NCI-H2081 treated with DMSO at 0.1 percent for 48 hours (cell line): ENCODE data around the gene GPR84.

ENCODE experiments used
- DNase-seq: peaks from one replicate; lab custom pipeline; 2025; lab: John Stamatoyannopoulos, UW

Gene GPR84

DNA sequence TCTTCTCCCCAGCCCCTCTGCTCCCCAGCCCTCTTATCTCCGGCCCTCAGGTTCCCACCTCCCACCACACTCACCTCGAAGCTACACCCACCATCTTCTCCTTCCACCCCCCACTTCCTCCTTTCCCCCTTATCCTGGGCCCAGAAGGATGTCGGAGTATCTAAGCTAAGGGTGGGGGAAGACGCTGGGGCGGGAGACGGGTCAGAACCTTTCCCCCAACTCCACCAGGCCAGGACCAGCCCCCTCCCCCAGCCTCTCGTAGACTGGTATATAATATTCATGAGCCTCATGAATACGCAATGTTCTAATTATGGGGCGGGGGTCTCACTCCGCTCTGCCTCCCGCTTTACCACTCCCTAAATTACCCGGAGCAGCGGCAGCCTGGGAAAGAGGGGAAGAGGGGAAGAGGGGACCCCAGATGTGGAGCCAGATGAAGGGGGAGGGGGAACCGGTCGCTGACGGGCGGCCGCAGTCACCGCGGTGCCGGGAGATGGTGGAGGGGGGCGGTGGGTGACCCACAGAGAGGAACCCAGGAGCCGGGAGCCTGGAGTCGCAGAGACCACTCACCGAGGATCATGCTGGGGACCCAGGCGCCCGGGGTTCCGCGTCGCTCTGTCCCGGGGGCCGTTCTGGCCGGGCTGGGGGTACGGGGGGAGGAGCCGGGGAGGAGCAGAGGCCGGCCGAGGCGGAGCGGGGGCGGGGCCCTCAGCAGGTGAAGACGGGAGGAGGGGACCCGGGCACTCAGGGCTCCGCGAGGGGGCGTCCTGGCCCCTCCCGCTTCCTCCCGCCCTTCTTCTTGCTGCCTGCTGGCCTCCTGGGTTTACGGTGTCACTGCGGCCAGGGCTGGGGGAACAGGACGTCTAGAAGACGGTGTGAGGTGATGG, 26.6 kb upstream of the GPR84 start:
- no peak for DNase-seq

DNA sequence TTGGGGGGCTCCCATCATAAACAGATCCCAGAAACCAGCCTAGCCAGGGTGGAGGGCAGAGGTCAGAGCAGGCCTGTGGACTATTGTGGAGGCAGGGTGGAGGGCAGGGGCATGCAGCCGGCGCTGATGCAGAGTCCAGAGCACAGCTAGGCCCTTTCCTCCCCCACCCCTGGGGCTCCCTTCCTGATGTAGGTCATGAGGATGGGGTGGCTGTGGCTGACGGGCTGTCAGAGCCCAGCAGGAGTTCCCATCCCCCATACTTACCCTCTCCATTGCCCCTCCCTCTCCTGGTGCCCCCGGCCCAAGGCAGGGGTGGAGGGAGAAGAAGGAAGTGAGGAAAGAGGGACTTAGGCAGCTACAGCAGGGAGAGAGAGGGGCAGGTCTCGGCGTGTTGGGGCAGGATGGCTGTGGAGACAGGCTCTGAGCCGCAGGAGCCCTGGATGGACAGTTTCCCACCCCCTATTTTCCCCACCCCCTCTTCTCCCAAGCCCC, 25.9 kb upstream of the GPR84 start:
- DNase-seq: no peak

DNA sequence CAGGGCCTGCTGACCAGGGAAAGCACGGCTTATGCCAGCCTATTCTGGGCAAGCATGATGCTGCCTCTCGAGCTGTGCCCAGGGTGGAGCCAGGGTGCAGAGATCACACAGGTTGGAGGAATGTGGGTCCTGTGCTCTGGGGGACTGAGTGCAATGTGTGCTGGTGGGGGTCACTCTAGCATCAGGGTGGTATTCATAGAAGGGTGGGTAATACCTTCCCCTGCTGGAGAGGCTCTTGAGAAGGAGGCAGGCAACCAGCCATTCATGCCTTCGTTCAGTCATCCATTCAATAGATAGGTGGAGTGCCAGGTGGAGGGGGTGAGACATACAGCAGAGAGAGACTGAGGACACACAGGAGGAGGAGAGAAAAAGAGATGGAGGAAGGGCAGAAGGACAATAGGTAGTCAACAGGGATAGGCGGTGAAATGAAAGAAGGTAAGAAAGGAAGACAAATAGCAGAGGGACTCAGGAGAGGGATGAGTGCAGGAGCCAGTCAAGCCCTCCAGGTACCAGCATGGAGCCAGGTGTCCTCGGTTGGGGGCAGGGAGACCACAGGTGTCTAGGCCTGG, 25.4 kb upstream of the GPR84 start:
- no peak for DNase-seq

DNA sequence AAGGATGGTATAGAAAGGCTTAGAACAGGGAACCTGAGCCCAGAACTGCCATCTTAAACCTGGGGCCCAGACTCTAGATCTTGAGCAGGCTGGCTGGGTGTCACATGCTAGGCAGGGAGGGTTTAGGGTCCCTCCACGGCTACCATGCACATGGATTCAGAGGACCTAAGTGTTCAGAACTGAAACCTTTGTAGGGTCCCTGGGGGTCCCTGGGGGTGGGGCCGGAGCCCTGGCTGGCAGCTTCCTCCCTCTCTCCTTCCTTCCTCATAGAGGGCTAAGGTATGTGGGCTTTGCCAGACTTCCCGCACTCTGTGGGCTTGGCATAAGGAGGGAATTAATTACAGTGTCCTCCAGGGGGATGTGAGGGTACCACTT, 24.8 kb upstream of the GPR84 start:
- no peak for DNase-seq

DNA sequence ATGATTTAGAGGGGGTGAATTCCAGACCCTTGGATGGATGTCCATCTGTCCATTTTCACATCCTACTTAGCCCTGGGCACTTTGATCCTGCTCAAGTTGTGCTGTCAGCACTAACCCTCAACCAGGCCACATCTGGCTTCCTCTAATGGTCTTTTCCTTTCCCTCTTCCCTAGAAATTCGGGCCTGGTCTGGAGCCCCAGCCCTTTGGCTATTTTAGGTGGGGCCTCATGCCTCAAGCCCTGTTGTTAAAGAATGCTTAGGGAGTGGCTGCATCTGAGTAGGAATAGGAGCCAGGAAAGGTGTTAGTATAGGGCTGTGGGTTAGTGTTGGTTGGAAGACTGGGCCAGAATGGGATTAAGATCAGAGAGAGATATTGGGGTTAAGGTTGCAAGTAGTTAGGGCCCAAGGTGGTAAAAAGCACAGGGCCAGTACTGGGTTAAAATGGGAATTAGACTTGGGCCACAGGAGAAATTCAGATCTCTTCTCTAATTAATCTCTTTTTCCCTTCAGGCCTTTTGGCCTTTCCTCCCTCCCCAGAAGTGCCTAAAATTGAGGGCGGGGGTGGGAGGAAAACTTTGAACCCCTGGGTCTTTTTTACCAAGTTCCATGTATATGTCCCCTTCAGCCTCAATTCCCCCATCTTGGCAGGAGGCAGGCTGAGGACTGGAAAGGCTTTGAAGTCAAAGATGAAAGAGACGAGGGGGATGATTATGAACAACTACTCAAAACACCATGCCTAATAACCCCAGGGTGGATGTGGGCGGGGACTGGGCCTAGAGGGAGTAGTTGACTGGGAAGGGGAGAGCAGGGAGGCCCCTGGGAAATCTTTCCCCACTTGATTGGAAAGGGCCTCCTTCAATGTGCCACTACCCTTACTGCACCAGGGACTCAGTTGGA, 24.2 kb upstream of the GPR84 start:
- no peak for DNase-seq

DNA sequence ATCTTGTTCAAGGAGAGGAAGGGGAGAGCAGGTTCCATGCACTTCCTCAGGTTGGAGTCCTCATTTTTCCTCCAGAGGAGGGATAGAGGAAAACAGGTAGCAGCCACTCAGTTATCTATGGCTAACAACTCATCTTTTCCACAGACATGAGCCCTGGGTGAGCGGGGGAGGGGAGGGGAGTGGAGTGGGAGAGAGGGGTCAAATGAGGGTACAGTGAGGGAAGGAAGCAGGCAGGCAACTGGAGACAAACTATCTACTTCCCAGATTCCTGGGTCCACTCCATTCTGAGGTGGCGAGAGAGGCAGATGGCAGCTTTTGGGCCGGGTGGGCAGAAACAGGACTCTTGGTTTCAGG, 22.8 kb upstream of the GPR84 start:
- no peak for DNase-seq

DNA sequence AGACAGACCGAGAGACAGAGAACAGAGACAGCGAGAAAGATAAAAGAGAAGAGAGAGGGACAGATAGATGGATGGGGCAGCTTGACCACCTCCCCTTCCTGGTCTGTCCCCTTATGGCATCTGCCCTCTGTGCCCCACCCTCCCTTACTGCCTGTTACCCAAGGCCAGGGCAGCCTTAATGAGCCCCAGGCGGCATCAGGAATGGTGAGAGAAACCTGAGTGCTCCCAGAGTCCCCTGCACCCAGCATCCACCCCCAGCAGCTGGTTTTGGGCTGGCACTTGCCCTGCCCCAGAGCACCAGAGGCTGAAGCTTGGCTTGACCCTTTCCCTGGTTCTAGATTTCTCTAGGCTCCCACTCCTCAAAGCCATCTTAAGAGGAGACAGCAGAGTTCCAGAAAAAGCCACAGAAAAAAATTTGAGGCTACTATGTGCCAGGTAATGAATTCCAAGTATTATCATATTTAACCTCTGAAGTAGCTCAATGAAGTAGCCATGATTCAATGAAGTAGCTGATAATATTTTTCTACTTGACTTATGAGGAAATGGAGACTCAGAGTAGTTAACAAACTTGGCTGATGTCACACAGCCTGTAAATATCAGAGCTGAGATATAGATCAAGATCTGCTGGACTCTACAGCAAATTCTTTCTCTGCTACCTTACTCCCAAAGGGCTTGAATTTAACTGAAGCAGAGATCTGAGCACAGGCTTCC, 22.3 kb upstream of the GPR84 start:
- DNase-seq: no peak

DNA sequence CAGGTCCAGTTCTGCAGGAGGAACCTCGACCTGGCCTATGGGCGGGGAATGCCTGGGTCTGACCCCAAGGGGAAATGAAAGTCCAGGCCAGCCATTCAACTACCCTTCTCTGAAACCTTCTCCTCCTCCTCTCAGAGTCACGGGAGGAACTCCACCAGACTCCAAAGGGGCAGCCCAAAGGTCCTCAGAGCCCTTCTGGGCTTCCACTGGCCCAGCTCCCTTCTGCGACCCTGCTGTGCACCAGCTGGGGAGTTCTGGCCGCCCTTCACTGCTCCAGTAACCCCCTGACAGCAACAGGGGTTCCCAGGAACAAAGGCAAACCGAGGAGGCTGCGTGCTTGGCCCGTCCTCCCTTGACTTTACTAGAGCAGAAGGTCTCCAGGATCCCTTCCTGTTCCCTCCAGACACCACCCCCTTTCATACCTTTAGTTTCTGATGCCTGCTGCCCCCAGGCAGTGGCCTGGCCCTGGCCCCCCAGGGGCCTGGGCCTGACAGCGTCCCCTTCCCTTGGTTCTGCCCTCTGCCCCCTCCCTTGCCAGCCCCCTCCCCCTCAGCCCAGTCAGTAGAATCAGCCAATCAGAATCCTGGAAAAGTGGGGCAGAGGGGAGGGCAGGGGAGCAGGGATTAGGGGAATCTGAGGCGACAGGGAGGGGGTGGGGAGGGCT, 21.1 kb upstream of the GPR84 start:
- DNase-seq: no peak

DNA sequence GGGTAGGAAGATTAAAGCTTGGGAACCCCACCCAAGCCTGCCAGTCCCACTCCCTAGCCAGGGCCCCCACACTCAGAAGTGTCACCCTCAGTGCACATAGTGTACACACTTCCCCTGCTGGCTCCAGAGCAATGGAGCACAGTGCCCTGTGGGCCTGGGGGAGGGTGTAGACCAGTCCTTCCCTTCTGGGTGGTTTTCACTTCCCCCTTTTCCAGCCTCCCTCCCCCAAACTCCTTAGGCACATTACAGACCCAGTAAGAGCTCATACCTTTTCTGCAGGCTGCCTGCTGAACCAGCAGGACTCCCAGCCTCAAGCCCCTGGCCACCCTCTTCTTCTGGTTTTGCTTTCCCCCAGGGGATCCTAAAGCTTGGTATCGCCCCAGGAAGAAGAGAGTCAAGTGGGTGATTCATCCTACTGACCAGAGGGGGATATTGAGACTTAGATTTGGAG, 20.3 kb upstream of the GPR84 start, which contains the start of gene ZNF385A:
ZNF385A (minus strand) TSS at position 143 of the 451 bp plus-strand sequence. CDS start 219 bp downstream, outside the sequence.
- no peak for DNase-seq

DNA sequence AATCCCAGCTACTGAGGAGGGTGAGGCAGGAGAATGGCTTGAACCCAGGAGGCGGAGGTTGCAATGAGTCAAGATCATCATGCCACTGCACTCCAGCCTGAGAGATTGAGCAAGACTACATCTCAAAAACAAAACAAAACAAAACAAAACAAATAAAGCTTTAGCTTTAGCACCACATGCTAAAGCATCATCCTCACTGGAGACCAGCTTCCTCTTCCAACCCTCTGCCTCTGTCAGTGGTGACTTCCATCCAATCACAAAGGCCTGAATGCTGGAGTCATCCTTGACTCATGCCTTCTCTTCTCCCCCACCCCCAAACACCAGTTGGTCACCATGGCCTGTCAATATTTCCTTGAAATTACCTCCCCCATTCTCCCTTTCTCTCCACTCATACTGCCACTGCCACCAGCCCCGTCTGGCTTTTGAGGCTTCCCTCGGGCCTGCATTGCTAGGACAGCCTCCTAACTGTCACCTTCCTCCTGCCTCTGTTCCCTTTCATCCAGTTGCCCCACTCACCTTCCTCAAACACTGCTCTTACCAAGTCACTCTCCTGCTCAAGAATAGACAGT, 18.8 kb upstream of the GPR84 start:
- no peak for DNase-seq

DNA sequence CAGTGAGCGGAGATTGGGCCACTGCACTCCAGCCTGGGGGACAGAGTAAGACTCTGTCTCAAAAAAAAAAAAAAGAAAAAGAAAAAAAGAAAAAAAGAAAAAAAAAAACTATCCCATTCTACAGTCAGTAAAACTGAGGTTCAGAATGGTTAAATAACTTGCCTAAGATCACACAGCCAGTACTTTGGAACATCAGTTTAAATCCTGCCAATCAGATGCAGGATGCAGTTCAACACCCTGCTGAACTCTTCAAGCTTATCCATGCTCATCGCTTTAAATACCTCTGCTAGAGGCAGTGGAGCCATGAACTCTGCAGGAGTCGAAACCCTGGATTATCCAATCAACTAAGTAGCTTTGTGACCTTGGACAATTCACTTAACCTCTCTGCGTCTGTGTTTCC, 16.9 kb upstream of the GPR84 start:
- DNase-seq: no peak

DNA sequence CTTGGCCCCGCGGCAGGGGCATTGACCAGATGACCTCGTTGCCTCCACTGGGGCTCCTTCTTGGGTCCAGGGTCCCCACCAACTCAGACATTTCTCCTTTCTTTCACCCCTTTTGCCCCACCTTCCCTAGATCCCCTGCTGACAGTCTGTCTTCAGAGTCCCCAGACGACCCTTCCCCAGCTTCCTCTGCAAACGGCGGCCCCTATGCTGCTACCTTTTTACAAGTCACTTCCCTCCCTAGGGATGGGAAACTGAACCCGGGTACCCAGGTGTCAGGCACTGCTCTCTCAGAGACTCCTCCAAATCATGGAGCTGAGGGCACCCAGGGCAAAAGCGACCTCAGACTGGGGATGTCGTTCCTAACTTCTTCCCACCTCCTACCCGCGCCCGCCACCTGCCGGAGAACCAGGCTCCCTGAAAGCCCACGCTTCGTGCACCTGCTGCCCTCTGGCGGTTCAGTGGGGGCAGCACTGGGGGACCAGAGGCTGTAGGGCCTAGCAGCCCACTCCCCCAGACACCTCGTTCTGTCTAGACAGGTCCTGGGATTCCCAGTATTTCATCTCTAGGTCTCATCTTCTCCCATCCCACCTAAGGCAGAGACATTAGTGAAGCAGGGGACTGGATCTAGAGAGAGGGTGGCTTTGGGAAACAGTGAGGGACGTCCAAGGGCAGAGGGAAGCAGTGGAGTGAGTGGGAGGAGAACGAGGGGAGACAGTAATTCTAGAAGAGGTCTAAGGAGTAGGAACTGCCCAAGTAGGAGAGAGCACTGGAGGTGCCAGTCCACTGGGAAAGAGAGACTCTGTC, 15.3 kb upstream of the GPR84 start:
- DNase-seq: peak; percentile 29

DNA sequence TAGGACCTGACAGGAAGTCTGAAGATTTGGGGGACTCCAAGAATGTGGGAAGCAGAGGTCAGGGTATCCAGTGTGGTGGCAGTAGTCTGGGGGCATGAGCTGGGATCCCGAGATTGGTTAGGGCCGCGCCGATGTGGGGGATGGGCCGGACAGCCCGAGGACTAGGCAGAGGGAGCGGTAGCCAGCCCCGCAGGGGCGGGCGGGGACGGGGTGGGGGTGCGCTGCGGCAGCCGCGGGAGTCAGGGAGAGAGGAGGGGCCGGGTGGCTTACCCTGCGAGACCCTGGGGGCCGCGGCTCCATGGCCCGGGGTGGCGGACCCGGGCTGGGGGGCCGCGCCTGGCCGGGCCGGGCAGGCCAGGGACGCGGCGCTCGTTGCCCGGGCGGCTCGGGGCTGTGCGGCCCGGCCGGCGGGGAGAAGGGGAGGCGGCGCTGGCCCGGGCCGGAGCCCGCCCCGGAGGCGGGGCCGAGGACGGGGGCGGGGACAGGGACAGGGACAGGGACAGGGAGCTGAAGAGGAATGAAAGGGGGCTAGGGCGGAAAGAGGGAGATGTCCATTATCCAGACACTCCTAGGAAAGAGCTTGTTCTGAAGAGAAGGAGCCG, 14.6 kb upstream of the GPR84 start:
- no peak for DNase-seq

DNA sequence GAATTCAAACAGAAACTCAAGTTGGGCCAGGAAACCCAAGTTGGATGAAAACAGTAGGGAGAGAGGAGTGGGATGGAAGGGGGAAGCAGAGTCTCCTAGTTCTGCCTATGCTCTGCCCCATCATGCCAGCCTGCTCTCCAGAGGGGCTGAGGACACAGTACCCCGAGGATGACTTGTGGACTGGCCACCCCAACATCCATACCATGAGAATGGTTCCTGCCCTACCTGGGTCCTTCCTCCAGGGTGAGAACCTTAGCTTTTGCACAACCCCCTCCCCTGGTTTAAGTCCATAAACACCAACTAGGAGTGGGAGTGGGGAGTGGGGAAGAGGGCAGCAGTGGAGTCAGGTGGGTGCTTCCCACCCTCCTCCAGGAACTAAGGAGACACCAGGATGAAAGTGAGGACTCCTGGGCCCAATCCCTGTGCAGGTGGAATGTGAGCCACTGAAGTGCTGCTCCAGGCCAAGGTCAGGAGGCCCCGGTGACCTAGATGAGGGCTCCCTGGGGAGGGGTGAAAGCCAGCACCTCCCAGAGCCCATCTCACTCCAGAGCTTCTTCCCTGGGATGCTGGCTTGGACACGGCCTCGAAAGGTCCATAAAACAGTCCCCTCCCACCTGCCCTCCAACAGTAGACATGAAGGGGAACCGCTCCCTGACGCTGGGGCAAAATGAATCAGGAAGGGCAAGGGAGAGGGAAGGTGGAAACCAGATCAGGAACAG, 13.7 kb upstream of the GPR84 start:
- DNase-seq: no peak

DNA sequence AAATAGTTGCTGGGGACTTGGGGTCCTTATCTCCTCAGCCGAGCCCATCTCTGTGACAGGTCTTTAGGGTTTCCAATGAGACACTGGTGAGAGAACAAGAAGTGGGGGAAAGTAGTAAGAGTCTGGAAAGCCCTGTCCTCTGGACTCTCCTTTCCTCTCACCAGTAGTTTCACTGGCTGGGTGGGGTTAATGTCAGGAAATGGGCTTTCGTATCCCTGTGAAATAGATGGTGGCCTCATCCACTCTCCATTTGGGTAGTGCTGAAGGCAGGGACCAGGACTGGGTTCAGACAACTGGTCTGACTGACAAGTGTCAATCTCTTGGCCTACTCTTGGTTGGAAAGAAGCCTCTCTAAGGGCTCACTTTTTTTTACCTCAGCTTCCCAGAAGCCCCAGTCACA, 12.7 kb upstream of the GPR84 start:
- no peak for DNase-seq

DNA sequence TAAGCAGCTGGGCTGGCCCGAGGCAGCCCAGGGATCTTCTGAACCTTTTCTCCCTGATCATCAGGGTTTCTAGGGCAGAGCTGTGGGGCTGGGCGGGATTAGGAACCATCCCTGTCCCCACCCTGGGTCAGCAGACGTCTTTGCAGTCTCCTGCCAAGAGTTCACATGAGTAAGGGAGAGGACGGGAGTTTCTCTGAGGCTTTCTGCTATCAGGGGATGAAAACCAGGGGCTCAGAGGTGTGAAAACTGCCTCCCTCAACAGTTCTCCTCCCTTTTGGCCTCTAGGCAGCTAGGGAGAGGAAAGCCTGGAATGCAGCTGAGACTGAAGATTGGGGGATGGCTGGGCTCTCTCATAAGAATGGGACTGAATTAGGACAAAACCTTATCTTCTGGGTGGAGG, 12.3 kb upstream of the GPR84 start:
- DNase-seq: no peak

DNA sequence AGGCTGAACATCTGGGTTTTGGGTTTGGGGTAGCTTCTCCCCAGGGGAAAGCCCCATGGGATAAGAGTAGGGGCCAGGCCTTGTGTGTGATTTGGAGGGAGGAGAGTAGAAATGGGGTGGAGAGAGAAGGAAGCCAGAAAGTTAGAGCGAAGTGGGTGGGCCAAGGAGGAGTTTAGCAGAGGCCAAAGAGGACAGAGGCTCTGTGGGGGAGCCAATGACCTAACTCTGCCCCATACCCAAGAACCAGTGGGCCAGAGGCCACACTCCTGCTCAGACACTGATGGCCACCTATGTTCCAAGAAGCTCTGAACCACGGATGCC, 10.9 kb upstream of the GPR84 start:
- no peak for DNase-seq

DNA sequence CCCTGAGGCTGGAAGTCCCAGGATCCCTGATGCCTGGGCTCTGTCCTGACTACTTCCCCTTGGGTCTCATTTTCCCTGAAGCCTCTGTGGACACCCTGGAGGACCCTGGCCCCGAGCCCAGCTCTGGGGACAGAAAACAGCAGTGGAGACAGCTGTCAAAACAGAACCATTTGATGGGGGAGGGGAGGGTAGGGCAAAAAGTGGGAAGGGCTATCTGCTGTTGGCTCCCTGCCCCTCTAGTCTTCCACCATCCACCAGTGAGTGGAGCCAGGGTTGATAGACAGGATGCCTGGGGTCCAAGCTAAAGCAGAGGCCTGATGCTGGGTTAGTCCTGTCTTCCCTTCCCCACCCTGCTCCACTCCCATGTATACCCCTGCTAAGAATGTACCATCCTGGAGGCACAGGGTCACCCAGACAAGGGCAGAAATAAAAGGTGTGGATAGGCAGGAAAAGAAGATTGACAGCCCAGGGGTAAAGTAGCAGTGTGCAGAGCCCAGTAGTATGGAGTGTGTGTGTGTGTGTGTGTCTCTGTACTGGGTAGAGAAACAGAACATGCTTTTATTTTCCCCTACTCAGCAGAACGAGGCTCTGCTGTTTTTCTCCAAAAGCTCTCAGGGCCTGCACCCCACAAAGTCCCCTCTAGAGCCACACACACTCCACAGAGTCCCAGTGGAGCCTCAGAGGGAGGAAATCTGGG, 10.4 kb upstream of the GPR84 start:
- DNase-seq: peak; percentile 25
